IMR-90 (cell line): ENCODE data around the gene BRAF.

Experiments used
- CEBPB ChIP-seq: IDR thresholded peaks from 2 replicates; pipeline ENCODE4 v1.6.1; 2012; ENCODE audit warnings: low read depth, low read length, improper control_type of control experiment
- CTCF ChIP-seq: conservative IDR thresholded peaks from 2 replicates; pipeline ENCODE4 v1.5.1; 2012; ENCODE audit warnings: mild to moderate bottlenecking, low read depth, low read length, improper control_type of control experiment
- FOS ChIP-seq: fragments of 150-350 bp; IDR thresholded peaks from 2 replicates; pipeline ENCODE4 v1.6.1; 2016; ENCODE audit warnings: low read depth, low read length
- MXI1 ChIP-seq: IDR thresholded peaks from 2 replicates; pipeline ENCODE4 v1.6.1; 2012; ENCODE audit warnings: low read depth, mild to moderate bottlenecking, low read length, moderate library complexity, borderline replicate concordance
- POLR2A ChIP-seq: IDR thresholded peaks from 2 replicates; pipeline ENCODE4 v1.6.1; 2012; ENCODE audit warnings: mild to moderate bottlenecking, low read depth, low read length

GRCh38 chr7:140684066-140684950 lies 240.4 kb downstream of the BRAF start:
- TF ChIP-seq CTCF (no peak), POLR2A (no peak), FOS (no peak), MXI1 (no peak), CEBPB (no peak)
